Activated naive CD8-positive, alpha-beta T cell treated with anti-CD3 and anti-CD28 coated beads for 36 hours (primary cell): ENCODE measurements around the gene IST1. TPM values are rescaled to one million over a fixed set of nuclear protein-coding genes. Genes with fewer than 3 reads are reported as not detected.

ENCODE experiments used
- DNase-seq: peaks from one replicate; pipeline ENCODE4 v3.0.0; 2021
- H3K27ac Mint-ChIP-seq: one replicate; pipeline ENCODE4 v1.8.0; 2022; ENCODE audit warnings: mild to moderate bottlenecking, moderate library complexity, mixed read lengths
- H3K27me3 Mint-ChIP-seq: one replicate; pipeline ENCODE4 v1.8.0; 2022; ENCODE audit warnings: mild to moderate bottlenecking, mixed read lengths
- H3K36me3 Mint-ChIP-seq: one replicate; pipeline ENCODE4 v1.8.0; 2021; ENCODE audit warnings: mild to moderate bottlenecking, mixed read lengths
- H3K4me1 Mint-ChIP-seq: one replicate; pipeline ENCODE4 v1.8.0; 2021; ENCODE audit warnings: mixed read lengths
- H3K4me3 Mint-ChIP-seq: one replicate; pipeline ENCODE4 v1.8.0; 2022; ENCODE audit warnings: mild to moderate bottlenecking, moderate library complexity, mixed read lengths
- H3K9me3 Mint-ChIP-seq: one replicate; pipeline ENCODE4 v1.8.0; 2022; ENCODE audit warnings: mixed read lengths
- total RNA-seq, 2 experiments: library from RNA; stranded (reverse); gene quantifications; one replicate each; pipeline ENCODE4 v1.2.3, GENCODE V29; 2021

The IST1 gene
- total RNA-seq, 2 experiments from 2014 or later = 158 to 163 TPM

- H3K27me3 Mint-ChIP-seq = no peaks in the 10 kb centered on the region
- no peak for DNase-seq
- H3K9me3 Mint-ChIP-seq = no peaks in the 10 kb centered on the region
- H3K4me1 Mint-ChIP-seq = peaks cover 3% of the 10 kb centered on the region
- peaks cover 37% of the 10 kb centered on the region for H3K36me3 Mint-ChIP-seq
- no peak overlapping the region for H3K27ac Mint-ChIP-seq
- H3K4me3 Mint-ChIP-seq = no peak overlapping the region
Observed at GRCh38 chr16:71923941-71924690, 28.8 kb downstream of the IST1 start.

GRCh38 chr16:71924710-71925109, 29.4 kb downstream of the IST1 start:
- Mint-ChIP-seq H3K4me1 (peaks cover 3% of the 10 kb centered on the region), H3K27me3 (no peaks in the 10 kb centered on the region), H3K4me3 (no peak overlapping the region), H3K9me3 (no peaks in the 10 kb centered on the region), H3K27ac (no peak overlapping the region), H3K36me3 (peaks cover 31% of the 10 kb centered on the region)
- DNase-seq = no peak

- DNase-seq = no peak
- Mint-ChIP-seq H3K27ac (peak overlapping the region; percentile 62), H3K36me3 (peaks cover 24% of the 10 kb centered on the region), H3K4me1 (peaks cover 9% of the 10 kb centered on the region), H3K9me3 (no peaks in the 10 kb centered on the region), H3K27me3 (no peaks in the 10 kb centered on the region), H3K4me3 (no peak overlapping the region)
Observed at GRCh38 chr16:71927383-71927782, 32.1 kb downstream of the IST1 start.

GRCh38 chr16:71927787-71928186, 32.5 kb downstream of the IST1 start:
- Mint-ChIP-seq H3K4me3 (no peak overlapping the region), H3K9me3 (no peaks in the 10 kb centered on the region), H3K4me1 (peaks cover 9% of the 10 kb centered on the region)

GRCh38 chr16:71929048-71929447, 33.7 kb downstream of the IST1 start:
- H3K4me3 Mint-ChIP-seq = no peak overlapping the region
- peaks cover 17% of the 10 kb centered on the region for H3K36me3 Mint-ChIP-seq
- H3K27me3 Mint-ChIP-seq = no peaks in the 10 kb centered on the region
- no peak for DNase-seq
- peaks cover 9% of the 10 kb centered on the region for H3K4me1 Mint-ChIP-seq
- H3K9me3 Mint-ChIP-seq = no peaks in the 10 kb centered on the region
- H3K27ac Mint-ChIP-seq = peak overlapping the region; percentile 42

More at GRCh38 chr16:71927787-71928186, 32.5 kb downstream of the IST1 start:
- Mint-ChIP-seq H3K27ac (no peak overlapping the region), H3K36me3 (peaks cover 20% of the 10 kb centered on the region), H3K27me3 (no peaks in the 10 kb centered on the region)
- DNase-seq = no peak

GRCh38 chr16:71930013-71930563, 34.8 kb downstream of the IST1 start:
- peaks cover 10% of the 10 kb centered on the region for H3K4me1 Mint-ChIP-seq
- no peaks in the 10 kb centered on the region for H3K9me3 Mint-ChIP-seq
- DNase-seq = no peak
- H3K27me3 Mint-ChIP-seq = no peaks in the 10 kb centered on the region
- peak overlapping the region; percentile 71 for H3K27ac Mint-ChIP-seq
- H3K36me3 Mint-ChIP-seq = peaks cover 17% of the 10 kb centered on the region
- no peak overlapping the region for H3K4me3 Mint-ChIP-seq

GRCh38 chr16:71931001-71931400, 35.7 kb downstream of the IST1 start:
- H3K27me3 Mint-ChIP-seq = no peaks in the 10 kb centered on the region
- peaks cover 21% of the 10 kb centered on the region for H3K36me3 Mint-ChIP-seq
- H3K9me3 Mint-ChIP-seq = no peaks in the 10 kb centered on the region
- no peak for DNase-seq
- H3K27ac Mint-ChIP-seq = no peak overlapping the region
- H3K4me3 Mint-ChIP-seq = no peak overlapping the region
- H3K4me1 Mint-ChIP-seq = peaks cover 12% of the 10 kb centered on the region

GRCh38 chr16:71931599-71931998, 36.3 kb downstream of the IST1 start:
- H3K27me3 Mint-ChIP-seq = no peaks in the 10 kb centered on the region
- peaks cover 18% of the 10 kb centered on the region for H3K36me3 Mint-ChIP-seq
- peaks cover 12% of the 10 kb centered on the region for H3K4me1 Mint-ChIP-seq
- no peak for DNase-seq
- H3K9me3 Mint-ChIP-seq = no peaks in the 10 kb centered on the region
- H3K4me3 Mint-ChIP-seq = no peak overlapping the region
- H3K27ac Mint-ChIP-seq = peak overlapping the region; percentile 17

- Mint-ChIP-seq H3K9me3 (no peaks in the 10 kb centered on the region), H3K27ac (no peak overlapping the region), H3K27me3 (no peaks in the 10 kb centered on the region)
Observed at GRCh38 chr16:71933017-71933416, 37.7 kb downstream of the IST1 start.

GRCh38 chr16:71933913-71934695, 38.8 kb downstream of the IST1 start:
- Mint-ChIP-seq H3K4me1 (peaks cover 9% of the 10 kb centered on the region), H3K27ac (no peak overlapping the region), H3K36me3 (peaks cover 10% of the 10 kb centered on the region), H3K4me3 (no peak overlapping the region), H3K9me3 (no peaks in the 10 kb centered on the region), H3K27me3 (no peaks in the 10 kb centered on the region)
- DNase-seq = no peak

More at GRCh38 chr16:71933017-71933416, 37.7 kb downstream of the IST1 start:
- Mint-ChIP-seq H3K4me3 (no peak overlapping the region), H3K36me3 (peaks cover 10% of the 10 kb centered on the region), H3K4me1 (peaks cover 9% of the 10 kb centered on the region)
- DNase-seq = no peak

GRCh38 chr16:71937868-71938510, 42.7 kb downstream of the IST1 start:
- Mint-ChIP-seq H3K36me3 (peaks cover 4% of the 10 kb centered on the region), H3K4me1 (peaks cover 3% of the 10 kb centered on the region), H3K9me3 (no peaks in the 10 kb centered on the region), H3K4me3 (no peak overlapping the region), H3K27me3 (no peaks in the 10 kb centered on the region), H3K27ac (no peak overlapping the region)
- no peak for DNase-seq

GRCh38 chr16:71943887-71944286, 48.6 kb downstream of the IST1 start:
- DNase-seq = no peak
- Mint-ChIP-seq H3K36me3 (no peaks in the 10 kb centered on the region), H3K9me3 (no peaks in the 10 kb centered on the region), H3K27ac (no peak overlapping the region), H3K4me1 (no peaks in the 10 kb centered on the region), H3K27me3 (peaks cover 6% of the 10 kb centered on the region), H3K4me3 (no peak overlapping the region)

- no peaks in the 10 kb centered on the region for H3K36me3 Mint-ChIP-seq
- no peak overlapping the region for H3K4me3 Mint-ChIP-seq
- H3K9me3 Mint-ChIP-seq = no peaks in the 10 kb centered on the region
- no peak for DNase-seq
- H3K27me3 Mint-ChIP-seq = peaks cover 11% of the 10 kb centered on the region
- H3K27ac Mint-ChIP-seq = no peak overlapping the region
- no peaks in the 10 kb centered on the region for H3K4me1 Mint-ChIP-seq
Observed at GRCh38 chr16:71945616-71946015, 50.3 kb downstream of the IST1 start.

GRCh38 chr16:71952825-71953224, 57.5 kb downstream of the IST1 start:
- no peaks in the 10 kb centered on the region for H3K9me3 Mint-ChIP-seq
- no peaks in the 10 kb centered on the region for H3K36me3 Mint-ChIP-seq
- H3K4me3 Mint-ChIP-seq = no peak overlapping the region
- no peak for DNase-seq
- peaks cover 10% of the 10 kb centered on the region for H3K4me1 Mint-ChIP-seq
- no peak overlapping the region for H3K27ac Mint-ChIP-seq
- peaks cover 13% of the 10 kb centered on the region for H3K27me3 Mint-ChIP-seq

GRCh38 chr16:71954180-71954579, 58.8 kb downstream of the IST1 start:
- no peak for DNase-seq
- Mint-ChIP-seq H3K9me3 (no peaks in the 10 kb centered on the region), H3K36me3 (no peaks in the 10 kb centered on the region), H3K27ac (no peak overlapping the region), H3K4me1 (peaks cover 10% of the 10 kb centered on the region), H3K4me3 (no peak overlapping the region), H3K27me3 (peaks cover 13% of the 10 kb centered on the region)
